A549 (cell line): ENCODE data around the gene SHTN1.

Experiments used
- CEBPB ChIP-seq, 2 experiments: fragments of >200 bp in 1 of 2; sonication (Bioruptor Twin) in 1 of 2; formaldehyde crosslinking in 1 of 2; IDR thresholded peaks; 2 replicates each; pipeline ENCODE4 v1.6.1; 2012 to 2016
- EHMT2 ChIP-seq: fragments of 200-600 bp; sonication (generic); IDR thresholded peaks from 2 replicates; pipeline ENCODE4 v1.6.1; 2016; ENCODE audit warnings: antibody characterized with exemption, low read depth, mild to moderate bottlenecking, moderate library complexity
- EP300 ChIP-seq, 2 experiments: fragments of >200 bp; sonication (Bioruptor Twin); formaldehyde crosslinking; IDR thresholded peaks; 2 replicates in 1 of 2; 3 replicates in 1 of 2; pipeline ENCODE4 v1.6.1; 2016 to 2017
- MAFK ChIP-seq: fragments of 450-650 bp; IDR thresholded peaks from 2 replicates; pipeline ENCODE4 v1.6.1; 2014; ENCODE audit not compliant: partially characterized antibody
- MAZ ChIP-seq: fragments of 150-350 bp; IDR thresholded peaks from 2 replicates; pipeline ENCODE4 v1.6.1; 2014; ENCODE audit warnings: antibody characterized with exemption, low read depth, low read length, borderline replicate concordance
- PBX3 ChIP-seq: IDR thresholded peaks from 2 replicates; pipeline ENCODE4 v1.6.1; 2012
- PHF8 ChIP-seq: fragments of 200-600 bp; sonication (generic); IDR thresholded peaks from 2 replicates; pipeline ENCODE4 v1.6.1; 2016; ENCODE audit warnings: low read depth, mild to moderate bottlenecking, antibody characterized with exemption, moderate library complexity, borderline replicate concordance
- POLR2A ChIP-seq: IDR thresholded peaks from 2 replicates; pipeline ENCODE4 v1.6.1; 2012; ENCODE audit warnings: mild to moderate bottlenecking, low read length
- RAD21 ChIP-seq, 2 experiments: fragments of >200 bp in 1 of 2; sonication (Bioruptor Twin) in 1 of 2; formaldehyde crosslinking in 1 of 2; IDR thresholded peaks in 1 of 2; conservative IDR thresholded peaks in 1 of 2; 2 replicates in 1 of 2; 3 replicates in 1 of 2; pipeline ENCODE4 v1.6.1; 2012 to 2018; ENCODE audit warnings: inconsistent platforms in 1 of 2
- REST ChIP-seq: fragments of 200-600 bp; sonication (generic); IDR thresholded peaks from 2 replicates; pipeline ENCODE4 v1.6.1; 2016; ENCODE audit warnings: antibody characterized with exemption, mild to moderate bottlenecking, moderate library complexity
- TF ChIP-seq, protein P1 (sequence below): fragments of >200 bp; sonication (Bioruptor Twin); formaldehyde crosslinking; IDR thresholded peaks from 3 replicates; pipeline ENCODE4 v1.5.1; 2016
- TF ChIP-seq, protein P2 (sequence below): IDR thresholded peaks from 2 replicates; pipeline ENCODE4 v1.6.1; 2012
- TF ChIP-seq, protein P3 (sequence below): fragments of 150-350 bp; IDR thresholded peaks from 2 replicates; pipeline ENCODE4 v1.6.1; 2014; ENCODE audit warnings: low read depth, mild to moderate bottlenecking, low read length

GRCh38 chr10:116905845-116906210 lies 99.2 kb downstream of the SHTN1 start:
- no peak for TF ChIP-seq CEBPB (IDR thresholded peaks at IDR 0.05)
- no peak for TF ChIP-seq POLR2A
- TF ChIP-seq MAZ = no peak
- TF ChIP-seq, protein P1, sequence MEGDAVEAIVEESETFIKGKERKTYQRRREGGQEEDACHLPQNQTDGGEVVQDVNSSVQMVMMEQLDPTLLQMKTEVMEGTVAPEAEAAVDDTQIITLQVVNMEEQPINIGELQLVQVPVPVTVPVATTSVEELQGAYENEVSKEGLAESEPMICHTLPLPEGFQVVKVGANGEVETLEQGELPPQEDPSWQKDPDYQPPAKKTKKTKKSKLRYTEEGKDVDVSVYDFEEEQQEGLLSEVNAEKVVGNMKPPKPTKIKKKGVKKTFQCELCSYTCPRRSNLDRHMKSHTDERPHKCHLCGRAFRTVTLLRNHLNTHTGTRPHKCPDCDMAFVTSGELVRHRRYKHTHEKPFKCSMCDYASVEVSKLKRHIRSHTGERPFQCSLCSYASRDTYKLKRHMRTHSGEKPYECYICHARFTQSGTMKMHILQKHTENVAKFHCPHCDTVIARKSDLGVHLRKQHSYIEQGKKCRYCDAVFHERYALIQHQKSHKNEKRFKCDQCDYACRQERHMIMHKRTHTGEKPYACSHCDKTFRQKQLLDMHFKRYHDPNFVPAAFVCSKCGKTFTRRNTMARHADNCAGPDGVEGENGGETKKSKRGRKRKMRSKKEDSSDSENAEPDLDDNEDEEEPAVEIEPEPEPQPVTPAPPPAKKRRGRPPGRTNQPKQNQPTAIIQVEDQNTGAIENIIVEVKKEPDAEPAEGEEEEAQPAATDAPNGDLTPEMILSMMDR = no peak
- no peak for TF ChIP-seq REST
- TF ChIP-seq, protein P2, sequence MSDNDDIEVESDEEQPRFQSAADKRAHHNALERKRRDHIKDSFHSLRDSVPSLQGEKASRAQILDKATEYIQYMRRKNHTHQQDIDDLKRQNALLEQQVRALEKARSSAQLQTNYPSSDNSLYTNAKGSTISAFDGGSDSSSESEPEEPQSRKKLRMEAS = no peak
- TF ChIP-seq EP300 (IDR thresholded peaks at IDR 0.05) = no peak
- no peak for TF ChIP-seq PBX3
- TF ChIP-seq, protein P3, sequence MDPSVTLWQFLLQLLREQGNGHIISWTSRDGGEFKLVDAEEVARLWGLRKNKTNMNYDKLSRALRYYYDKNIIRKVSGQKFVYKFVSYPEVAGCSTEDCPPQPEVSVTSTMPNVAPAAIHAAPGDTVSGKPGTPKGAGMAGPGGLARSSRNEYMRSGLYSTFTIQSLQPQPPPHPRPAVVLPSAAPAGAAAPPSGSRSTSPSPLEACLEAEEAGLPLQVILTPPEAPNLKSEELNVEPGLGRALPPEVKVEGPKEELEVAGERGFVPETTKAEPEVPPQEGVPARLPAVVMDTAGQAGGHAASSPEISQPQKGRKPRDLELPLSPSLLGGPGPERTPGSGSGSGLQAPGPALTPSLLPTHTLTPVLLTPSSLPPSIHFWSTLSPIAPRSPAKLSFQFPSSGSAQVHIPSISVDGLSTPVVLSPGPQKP = no peak
- TF ChIP-seq MAFK = no peak
- no peak for TF ChIP-seq PHF8
- TF ChIP-seq RAD21 (conservative IDR thresholded peaks at IDR 0.05 in 1 of 2, IDR thresholded peaks at IDR 0.05 in 1 of 2) = no peak
- no peak for TF ChIP-seq EHMT2
